OCI-LY7 (cell line): Measurements from ENCODE around the gene SART3. TPM values are rescaled to one million over a fixed set of nuclear protein-coding genes. Genes with fewer than 3 reads are reported as not detected.

Experiments used
- BruUV-seq: library from RNA; stranded (reverse); fragments of 400-500 nt; replicated peaks from 2 replicates; lab custom pipeline; 2021; lab: Mats Ljungman, UMichigan
- CTCF ChIA-PET: fragments of 300-600 bp; sonication (Branson Sonifier 250); formaldehyde crosslinking; loops from one replicate; lab custom pipeline; 2022; ENCODE audit warnings: antibody characterized with exemption; ENCODE audit not compliant: unreplicated experiment; lab: Charles Lee
- POLR2A ChIA-PET: fragments of 300-600 bp; sonication (Branson Sonifier 250); formaldehyde crosslinking; loops from one replicate; lab custom pipeline; 2022; ENCODE audit warnings: antibody characterized with exemption; lab: Charles Lee
- DNase-seq: peaks from one replicate; pipeline ENCODE4 v3.0.0-alpha.2; 2015; ENCODE audit warnings: low spot score
- H2AFZ ChIP-seq: fragments of 200-600 bp; sonication (generic), shearing (Covaris generic); 2 replicates; pipeline ENCODE4 v1.6.1; 2014; ENCODE audit warnings: mild to moderate bottlenecking, antibody characterized with exemption, low read length, moderate library complexity
- H3K27ac ChIP-seq: fragments of 200-600 bp; sonication (generic); 2 replicates; pipeline ENCODE4 v1.5.1; 2014; ENCODE audit warnings: mixed run types, low read depth, mild to moderate bottlenecking, moderate library complexity, low read length, inconsistent platforms; ENCODE audit not compliant: poor library complexity, severe bottlenecking
- H3K36me3 ChIP-seq: fragments of 200-600 bp; sonication (generic); 2 replicates; pipeline ENCODE4 v1.6.1; 2014; ENCODE audit warnings: mild to moderate bottlenecking, antibody characterized with exemption, low read length, moderate library complexity, mixed read lengths; ENCODE audit not compliant: insufficient read depth
- H3K4me1 ChIP-seq: fragments of 200-600 bp; sonication (generic); 2 replicates; pipeline ENCODE4 v1.5.1; 2014; ENCODE audit warnings: mild to moderate bottlenecking, low read length; ENCODE audit not compliant: insufficient read depth, poor library complexity, severe bottlenecking
- H3K4me2 ChIP-seq: fragments of 200-600 bp; sonication (generic); 2 replicates; pipeline ENCODE4 v1.6.1; 2014; ENCODE audit warnings: mild to moderate bottlenecking, low read length
- H3K4me3 ChIP-seq: fragments of 200-600 bp; sonication (generic); 2 replicates; pipeline ENCODE4 v1.5.1; 2014; ENCODE audit warnings: mild to moderate bottlenecking, low read depth, low read length; ENCODE audit not compliant: poor library complexity, severe bottlenecking
- H3K79me2 ChIP-seq: fragments of 200-600 bp; sonication (generic); 2 replicates; pipeline ENCODE4 v1.6.1; 2016; ENCODE audit warnings: low read depth, mild to moderate bottlenecking, low read length, moderate library complexity, mixed read lengths; ENCODE audit not compliant: insufficient read depth
- H3K9me2 ChIP-seq: fragments of 200-600 bp; sonication (generic); 2 replicates; pipeline ENCODE4 v1.6.1; 2016; ENCODE audit warnings: mild to moderate bottlenecking, low read length, mixed read lengths; ENCODE audit not compliant: insufficient read depth
- H3K9me3 ChIP-seq: fragments of 200-600 bp; sonication (generic); 2 replicates; pipeline ENCODE4 v1.6.1; 2014; ENCODE audit warnings: mild to moderate bottlenecking, mixed run types, low read length, mixed read lengths
- H4K20me1 ChIP-seq: fragments of 200-600 bp; sonication (generic); 2 replicates; pipeline ENCODE4 v1.6.1; 2014; ENCODE audit warnings: mild to moderate bottlenecking, antibody characterized with exemption, low read length, moderate library complexity, mixed read lengths; ENCODE audit not compliant: insufficient read depth
- CTCF ChIP-seq: fragments of 200-600 bp; sonication (generic); conservative IDR thresholded peaks from 2 replicates; pipeline ENCODE4 v1.5.1; 2014; ENCODE audit warnings: mild to moderate bottlenecking, antibody characterized with exemption, low read length, moderate library complexity, mixed read lengths
- EZH2phosphoT487 ChIP-seq: fragments of 200-600 bp; sonication (generic); IDR thresholded peaks from 2 replicates; pipeline ENCODE4 v1.6.1; 2018; ENCODE audit warnings: low read depth, borderline replicate concordance, mild to moderate bottlenecking, mixed run types, antibody characterized with exemption, low read length, moderate library complexity, mixed read lengths
- intact Hi-C: fragments of 100-400 bp; cut with micrococcal nuclease; formaldehyde crosslinking; loops from one replicate; pipeline ENCODE4 v1.10.0; 2022; ENCODE audit not compliant: unreplicated experiment
- total RNA-seq, 2 experiments: library from RNA; depleted of rRNA in 1 of 2; stranded (reverse); fragments of >200 nt in 1 of 2; shearing (Covaris generic) in 1 of 2; gene quantifications; 2 replicates each; pipeline ENCODE4 v1.2.3, GENCODE V29; 2014 to 2022

The SART3 gene
- total RNA-seq, 2 experiments from 2014 or later = 143 to 211 TPM

- Histone ChIP-seq H4K20me1 (peaks cover 5% of the 10 kb centered on the region; the same call in 1 of the 2 replicates), H3K9me3 (no peaks in the 10 kb centered on the region), H3K27ac (peak overlapping the region; percentile 82), H2AFZ (no peak overlapping the region), H3K9me2 (no peaks in the 10 kb centered on the region), H3K4me2 (peak overlapping the region; percentile 85), H3K79me2 (peaks cover 88% of the 10 kb centered on the region), H3K36me3 (peaks cover 51% of the 10 kb centered on the region), H3K4me3 (peak overlapping the region; percentile 79), H3K4me1 (peaks cover 59% of the 10 kb centered on the region)
- intact Hi-C loops = loop anchor here (2.0 to 5.0 kb wide), 3 partner anchors 46 to 502 kb away; partner anchors contain the start of genes FICD and SSH1
- ChIA-PET CTCF (interaction anchor here (0.5 kb wide), 1 partner anchor 20 kb away, joined by 4 read pairs; no protein-coding TSS in a partner anchor), POLR2A (interaction anchor here (0.6 to 15.0 kb wide), 7 partner anchors 8 to 537 kb away, joined by 3 to 309 read pairs (median 4); partner anchors contain the start of genes SELPLG and UNG)
- no TSS peak for BruUV-seq
- no peak for DNase-seq
- TF ChIP-seq CTCF (no peak), EZH2phosphoT487 (no peak)
Measured at GRCh38 chr12:108560321-108560721, 652 bp downstream of the SART3 start.

GRCh38 chr12:108559748-108560147 lies 1.2 kb downstream of the SART3 start:
- TF ChIP-seq CTCF (peak; percentile 34; the same call in 1 of the 2 replicates), EZH2phosphoT487 (no peak)
- Histone ChIP-seq H2AFZ (no peak overlapping the region), H3K27ac (peak overlapping the region; percentile 82), H3K4me2 (peak overlapping the region; percentile 85), H3K79me2 (peaks cover 88% of the 10 kb centered on the region), H3K9me2 (no peaks in the 10 kb centered on the region), H3K36me3 (peaks cover 51% of the 10 kb centered on the region), H4K20me1 (peaks cover 7% of the 10 kb centered on the region; the same call in 1 of the 2 replicates), H3K4me3 (peak overlapping the region; percentile 79), H3K4me1 (peaks cover 58% of the 10 kb centered on the region), H3K9me3 (no peaks in the 10 kb centered on the region)
- POLR2A ChIA-PET = interaction anchor here (1.2 to 15.0 kb wide), 5 partner anchors 9 to 75 kb away, joined by 3 to 309 read pairs (median 6); partner anchors contain the start of gene SELPLG
- CTCF ChIA-PET = no interaction called here
- peak; percentile 30 for DNase-seq
- intact Hi-C loops = loop anchor here (2.0 to 5.0 kb wide), 3 partner anchors 45 to 503 kb away; partner anchors contain the start of genes FICD and SSH1
- BruUV-seq = no TSS peak
